Measurements from ENCODE around the gene NOS2. TPM values are rescaled to one million over a fixed set of nuclear protein-coding genes. Genes with fewer than 3 reads are reported as not detected.

The NOS2 gene
- total RNA-seq, 2 donors from 2014 or later = 29.7 to 34.5 TPM

DNA sequence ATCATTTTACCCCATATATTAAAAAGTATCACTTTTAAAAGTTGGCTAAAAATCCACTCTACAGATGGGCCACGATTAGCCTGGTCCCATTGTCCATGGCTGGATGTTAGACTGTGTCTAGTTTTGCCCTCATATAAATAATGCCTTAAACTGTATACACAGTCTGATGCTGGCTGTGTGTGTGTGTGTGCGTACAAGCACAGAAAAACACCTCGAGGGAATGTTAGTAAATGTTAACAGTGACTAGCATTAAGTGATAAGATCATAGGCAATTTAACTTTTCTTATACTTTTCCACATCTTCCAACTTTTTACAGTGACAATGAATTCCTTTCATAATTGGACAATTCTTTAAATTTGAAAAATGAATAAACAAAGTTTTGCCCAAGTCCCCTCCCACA is 8.2 kb downstream of the NOS2 start:
- H3K9ac ChIP-seq (ENCODE audit: low read depth in 2 of 2, low read length in 2 of 2) = no peak overlapping the region
- no peak overlapping the region for H3K27ac ChIP-seq
- TF ChIP-seq, protein P1, sequence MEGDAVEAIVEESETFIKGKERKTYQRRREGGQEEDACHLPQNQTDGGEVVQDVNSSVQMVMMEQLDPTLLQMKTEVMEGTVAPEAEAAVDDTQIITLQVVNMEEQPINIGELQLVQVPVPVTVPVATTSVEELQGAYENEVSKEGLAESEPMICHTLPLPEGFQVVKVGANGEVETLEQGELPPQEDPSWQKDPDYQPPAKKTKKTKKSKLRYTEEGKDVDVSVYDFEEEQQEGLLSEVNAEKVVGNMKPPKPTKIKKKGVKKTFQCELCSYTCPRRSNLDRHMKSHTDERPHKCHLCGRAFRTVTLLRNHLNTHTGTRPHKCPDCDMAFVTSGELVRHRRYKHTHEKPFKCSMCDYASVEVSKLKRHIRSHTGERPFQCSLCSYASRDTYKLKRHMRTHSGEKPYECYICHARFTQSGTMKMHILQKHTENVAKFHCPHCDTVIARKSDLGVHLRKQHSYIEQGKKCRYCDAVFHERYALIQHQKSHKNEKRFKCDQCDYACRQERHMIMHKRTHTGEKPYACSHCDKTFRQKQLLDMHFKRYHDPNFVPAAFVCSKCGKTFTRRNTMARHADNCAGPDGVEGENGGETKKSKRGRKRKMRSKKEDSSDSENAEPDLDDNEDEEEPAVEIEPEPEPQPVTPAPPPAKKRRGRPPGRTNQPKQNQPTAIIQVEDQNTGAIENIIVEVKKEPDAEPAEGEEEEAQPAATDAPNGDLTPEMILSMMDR (IDR thresholded peaks at IDR 0.05) = no peak
- H3K9me3 ChIP-seq = no peaks in the 10 kb centered on the region
- H3K27me3 ChIP-seq = no peaks in the 10 kb centered on the region
- no peak overlapping the region for H3K4me3 ChIP-seq
- H3K36me3 ChIP-seq = no peaks in the 10 kb centered on the region
- DNase-seq = no peak
- intact Hi-C loops (cut with DNase I) = no loop called here
- H3K4me1 ChIP-seq = no peaks in the 10 kb centered on the region

DNA sequence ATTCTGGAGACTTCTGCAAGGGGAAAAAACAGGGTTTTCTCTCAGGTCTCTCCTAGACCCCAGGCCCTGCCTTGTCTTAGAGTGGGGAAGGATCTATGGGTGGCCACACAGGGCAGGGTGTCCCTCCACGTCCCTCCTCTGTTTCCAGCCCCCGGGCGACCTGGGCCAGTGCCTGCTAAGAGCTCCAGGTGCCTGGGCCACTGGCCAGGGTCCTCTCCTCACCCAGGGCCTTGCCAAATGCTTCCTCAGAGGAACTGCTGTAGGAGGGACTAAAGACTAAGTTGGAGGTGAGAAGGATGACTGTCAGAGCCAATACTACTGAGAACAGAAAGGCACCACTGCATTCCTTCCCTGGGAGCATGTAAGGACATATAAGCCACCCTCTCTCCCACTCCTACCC is 11.4 kb downstream of the NOS2 start:
- Histone ChIP-seq H3K9ac (ENCODE audit: low read depth in 2 of 2, low read length in 2 of 2) (no peak overlapping the region), H3K4me1 (no peaks in the 10 kb centered on the region), H3K27me3 (no peaks in the 10 kb centered on the region), H3K4me3 (no peak overlapping the region), H3K27ac (no peak overlapping the region), H3K9me3 (no peaks in the 10 kb centered on the region), H3K36me3 (no peaks in the 10 kb centered on the region)
- DNase-seq = no peak
- TF ChIP-seq, protein P1 (IDR thresholded peaks at IDR 0.05) = no peak
- intact Hi-C loops (cut with DNase I) = no loop called here

DNA sequence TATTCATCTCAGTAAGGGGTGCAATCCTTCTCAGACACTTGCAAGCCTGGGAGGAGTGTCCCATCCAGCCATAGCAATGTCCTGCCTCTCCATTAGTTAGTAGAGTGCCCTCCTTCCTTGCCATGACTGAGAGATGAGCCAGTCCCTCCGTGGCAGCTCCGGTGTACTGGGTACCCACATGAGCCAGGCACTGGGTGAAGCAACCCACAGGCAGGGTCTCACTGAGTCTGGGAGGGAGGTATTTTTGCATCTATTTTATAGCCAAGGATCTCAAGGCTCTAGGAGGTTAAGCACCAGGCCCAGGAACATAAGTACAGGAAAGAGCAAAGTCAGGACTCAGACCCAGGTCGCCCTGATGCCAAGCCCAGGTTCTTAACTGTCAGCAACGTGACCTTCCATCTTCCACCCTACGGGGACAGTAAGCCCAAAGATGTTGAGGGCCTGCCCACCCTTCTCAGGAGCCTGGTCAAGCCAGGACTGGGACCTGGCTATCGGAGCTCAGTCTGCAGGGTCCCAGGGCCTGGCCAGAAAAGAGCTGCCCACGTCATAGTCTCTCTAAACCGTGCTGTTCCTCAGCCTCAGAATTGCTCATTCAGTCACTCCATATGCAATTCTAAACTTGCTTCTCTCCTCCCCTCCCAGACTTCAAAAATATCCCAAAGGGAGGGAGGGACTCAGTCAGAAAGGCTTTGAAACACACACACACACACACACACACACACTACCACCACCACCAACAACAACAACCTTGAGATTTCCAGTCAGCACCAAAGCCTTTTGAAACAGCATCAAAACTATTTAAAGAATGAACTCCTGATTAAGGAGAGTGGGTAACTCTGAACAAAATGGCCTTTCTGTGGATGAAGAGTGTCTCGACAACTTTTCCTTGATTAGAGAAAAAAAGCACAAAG is 16.6 kb downstream of the NOS2 start:
- intact Hi-C loops (cut with DNase I) = no loop called here
- TF ChIP-seq, protein P1 (IDR thresholded peaks at IDR 0.05) = no peak
- Histone ChIP-seq H3K9ac (ENCODE audit: low read depth in 2 of 2, low read length in 2 of 2) (no peak overlapping the region), H3K4me1 (no peaks in the 10 kb centered on the region), H3K27ac (no peak overlapping the region), H3K9me3 (no peaks in the 10 kb centered on the region), H3K27me3 (no peaks in the 10 kb centered on the region), H3K36me3 (no peaks in the 10 kb centered on the region), H3K4me3 (no peak overlapping the region)
- DNase-seq = no peak

DNA sequence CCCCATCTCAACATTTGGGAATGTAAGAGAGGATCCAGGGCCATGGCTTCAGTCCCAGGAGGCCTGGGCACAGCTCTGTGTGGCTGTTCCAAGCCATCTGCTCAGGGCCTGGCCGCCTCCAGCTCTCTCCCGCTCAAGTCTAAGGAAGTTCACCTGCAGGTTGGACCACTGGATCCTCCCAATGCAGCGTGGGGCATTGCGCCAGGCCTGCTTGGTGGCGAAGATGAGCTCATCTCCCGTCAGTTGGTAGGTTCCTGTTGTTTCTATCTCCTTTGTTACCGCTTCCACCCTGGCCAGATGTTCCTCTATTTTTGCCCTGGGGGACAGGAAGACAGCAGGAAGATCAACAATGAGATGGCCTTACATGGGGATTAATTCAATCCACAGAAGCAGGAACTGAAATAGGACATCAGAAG is 17.5 kb downstream of the NOS2 start:
- TF ChIP-seq, protein P1 (IDR thresholded peaks at IDR 0.05) = no peak

DNA sequence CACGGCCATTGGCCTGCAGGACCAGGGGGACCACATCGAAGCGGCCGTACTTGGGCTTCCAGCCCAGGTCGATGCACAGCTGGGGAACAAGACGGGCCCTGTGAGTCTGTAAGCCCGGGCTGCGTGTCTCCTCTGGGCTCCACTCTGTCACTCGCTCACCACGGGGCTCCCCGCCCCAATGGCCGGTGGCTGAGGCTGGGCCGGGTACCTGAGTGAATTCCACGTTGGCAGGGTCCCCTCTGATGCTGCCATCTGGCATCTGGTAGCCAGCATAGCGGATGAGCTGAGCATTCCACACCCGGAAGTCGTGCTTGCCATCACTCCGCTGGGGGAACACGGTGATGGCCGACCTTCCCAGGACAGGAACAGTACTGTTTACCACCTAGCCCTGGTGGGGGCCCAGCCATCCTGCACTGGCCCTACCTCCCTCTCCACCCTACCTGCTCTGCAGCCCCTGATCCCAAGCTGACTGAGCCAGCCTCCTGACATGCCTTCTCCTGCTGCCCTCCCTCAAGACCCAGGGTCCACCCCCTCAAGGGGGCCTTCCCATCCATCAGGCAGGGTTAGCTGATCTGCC is 19.4 kb downstream of the NOS2 start:
- TF ChIP-seq, protein P1 (IDR thresholded peaks at IDR 0.05) = no peak
- Histone ChIP-seq H3K9me3 (no peaks in the 10 kb centered on the region), H3K27me3 (no peaks in the 10 kb centered on the region), H3K4me3 (no peak overlapping the region), H3K36me3 (no peaks in the 10 kb centered on the region), H3K27ac (no peak overlapping the region), H3K9ac (ENCODE audit: low read depth in 2 of 2, low read length in 2 of 2) (no peak overlapping the region), H3K4me1 (no peaks in the 10 kb centered on the region)
- no peak for DNase-seq
- intact Hi-C loops (cut with DNase I) = no loop called here

More for the DNA sequence above, 17.5 kb downstream of the NOS2 start:
- DNase-seq = no peak
- H3K27ac ChIP-seq = no peak overlapping the region
- intact Hi-C loops (cut with DNase I) = no loop called here
- no peak overlapping the region for H3K4me3 ChIP-seq
- no peaks in the 10 kb centered on the region for H3K27me3 ChIP-seq
- H3K9me3 ChIP-seq = no peaks in the 10 kb centered on the region
- H3K9ac ChIP-seq (ENCODE audit: low read depth in 2 of 2, low read length in 2 of 2) = no peak overlapping the region
- no peaks in the 10 kb centered on the region for H3K4me1 ChIP-seq
- H3K36me3 ChIP-seq = no peaks in the 10 kb centered on the region
